Upper lobe of left lung (tissue), 6 donors: ENCODE measurements around the gene PTPRA. TPM values are rescaled to one million over a fixed set of nuclear protein-coding genes. Genes with fewer than 3 reads are reported as not detected.

Experiments
- ATAC-seq, 2 donors: fragments of 200-7000 bp; cut with Tn5 transposase; one replicate each; pipeline ENCODE4 v1.9.1; 2022; ENCODE audit warnings: mild to moderate bottlenecking in 2 of 2, moderate library complexity in 2 of 2; ENCODE audit not compliant: low FRiP score in 2 of 2
- DNase-seq, 2 donors: peaks; one replicate each; pipeline ENCODE4 v3.0.0-alpha.2; 2019 to 2020
- H3K27ac ChIP-seq, 4 donors: fragments of 200-600 bp; sonication (generic); one replicate each; pipeline ENCODE4 v1.5.1; 2016 to 2019
- H3K27me3 ChIP-seq, 4 donors: fragments of 200-600 bp; sonication (generic); one replicate each; pipeline ENCODE4 v1.5.1; 2017 to 2019
- H3K36me3 ChIP-seq, 4 donors: fragments of 200-600 bp; sonication (generic); one replicate each; pipeline ENCODE4 v1.5.1; 2016 to 2019
- H3K4me1 ChIP-seq, 4 donors: fragments of 200-600 bp; sonication (generic); one replicate each; pipeline ENCODE4 v1.5.1; 2018 to 2019
- H3K4me3 ChIP-seq, 4 donors: fragments of 200-600 bp; sonication (generic); one replicate each; pipeline ENCODE4 v1.5.1; 2017 to 2019; ENCODE audit warnings: mild to moderate bottlenecking in 2 of 4, moderate library complexity in 1 of 4
- H3K9me3 ChIP-seq, 4 donors: fragments of 200-600 bp; sonication (generic); one replicate each; pipeline ENCODE4 v1.5.1; 2018 to 2019
- CTCF ChIP-seq, 6 experiments: fragments of 450-650 bp in 4 of 6; fragments of 200-600 bp in 2 of 6; sonication (generic) in 2 of 6; IDR thresholded peaks; one replicate each; pipeline ENCODE4 v1.5.1; 2016 to 2019; ENCODE audit warnings: antibody characterized with exemption in 6 of 6
- EP300 ChIP-seq, 4 donors: sonication (generic); formaldehyde crosslinking; IDR thresholded peaks; one replicate each; pipeline ENCODE4 v1.5.1; 2017; ENCODE audit warnings: antibody characterized with exemption in 4 of 4, control low read depth in 2 of 4
- POLR2A ChIP-seq, 4 donors: fragments of 450-650 bp; IDR thresholded peaks; one replicate each; pipeline ENCODE4 v1.5.1; 2016 to 2017; ENCODE audit warnings: antibody characterized with exemption in 4 of 4, mild to moderate bottlenecking in 2 of 4
- POLR2AphosphoS5 ChIP-seq, 2 donors: sonication (generic); formaldehyde crosslinking; IDR thresholded peaks; one replicate each; pipeline ENCODE4 v1.5.1; 2017; ENCODE audit warnings: antibody characterized with exemption in 2 of 2
- WGBS, 2 donors: methylation state at CpG; one replicate each; pipeline ENCODE4 v1.1.5; 2017 to 2018; 5-methylcytosine and 5-hydroxymethylcytosine counted together
- total RNA-seq, 6 donors: library from RNA; depleted of rRNA in 4 of 6; stranded (reverse); fragments of >200 nt in 4 of 6; gene quantifications; one replicate each; pipeline versions ENCODE4 v1.1.0 to v1.2.1, GENCODE V29; 2016 to 2021
- donor health status: DM: no; HTN: no; CAD: no; lungs with moderate emphysema.
- donor health status: DM: no; HTN: yes; CAD: no; lungs with severe emphysema.

The PTPRA gene
- total RNA-seq, 6 donors from 2014 or later: 22.0 to 60.3 (median 51.1) TPM

GRCh38 chr20:2840967-2841531 is 32.2 kb upstream of the PTPRA start:
- peak; percentile 68 to 84 for ATAC-seq
- Histone ChIP-seq H3K4me1 (peaks cover 14 to 30% (median 19%) of the 10 kb centered on the region in 4 donors), H3K36me3 (peaks cover 0 to 11% (median 2%) of the 10 kb centered on the region in 4 donors), H3K9me3 (no peaks in the 10 kb centered on the region), H3K27ac (peak overlapping the region; percentile 88 to 95 (median 92)), H3K4me3 (peak overlapping the region; percentile 67 to 100 (median 94)), H3K27me3 (no peaks in the 10 kb centered on the region)
- peak; percentile 69 to 93 for DNase-seq
- TF ChIP-seq POLR2A (IDR thresholded peaks at IDR 0.05) (no peak), POLR2AphosphoS5 (IDR thresholded peaks at IDR 0.05) (peak in 1 of 2 donors; percentile 7), EP300 (IDR thresholded peaks at IDR 0.05) (no peak)
- 8 to 10% methylated on average over 23 to 28 of the region's 33 CpGs for WGBS, 2 donors

- Histone ChIP-seq H3K27ac (no peak overlapping the region), H3K27me3 (no peaks in the 10 kb centered on the region), H3K4me3 (no peak overlapping the region), H3K9me3 (no peaks in the 10 kb centered on the region), H3K36me3 (peaks cover 0 to 3% (median 0%) of the 10 kb centered on the region in 4 donors), H3K4me1 (peaks cover 6 to 13% (median 8%) of the 10 kb centered on the region in 4 donors)
- ATAC-seq (no peak), DNase-seq (no peak)
- TF ChIP-seq CTCF (IDR thresholded peaks at IDR 0.05): no peak
- no peak for TF ChIP-seq POLR2AphosphoS5 (IDR thresholded peaks at IDR 0.05)
- TF ChIP-seq EP300 (IDR thresholded peaks at IDR 0.05): no peak
- no peak for TF ChIP-seq POLR2A (IDR thresholded peaks at IDR 0.05)
- 67 to 69% methylated on average over 2 of the region's 2 CpGs for WGBS, 2 donors
Measured at GRCh38 chr20:2845607-2846006, 27.7 kb upstream of the PTPRA start.

GRCh38 chr20:2846698-2847097 is 26.6 kb upstream of the PTPRA start:
- no peak for DNase-seq
- ATAC-seq: no peak
- H3K9me3 ChIP-seq: no peaks in the 10 kb centered on the region
- no peak overlapping the region for H3K4me3 ChIP-seq
- H3K27ac ChIP-seq: no peak overlapping the region
- 68 to 71% methylated on average over 5 of the region's 5 CpGs for WGBS, 2 donors
- H3K27me3 ChIP-seq: no peaks in the 10 kb centered on the region
- peaks cover 0 to 3% (median 0%) of the 10 kb centered on the region in 4 donors for H3K36me3 ChIP-seq
- peaks cover under 1 to 7% (median 2%) of the 10 kb centered on the region in 4 donors for H3K4me1 ChIP-seq
- TF ChIP-seq CTCF (IDR thresholded peaks at IDR 0.05): no peak
- no peak for TF ChIP-seq EP300 (IDR thresholded peaks at IDR 0.05)
- TF ChIP-seq POLR2A (IDR thresholded peaks at IDR 0.05): no peak
- TF ChIP-seq POLR2AphosphoS5 (IDR thresholded peaks at IDR 0.05): no peak

GRCh38 chr20:2847802-2848201 is 25.5 kb upstream of the PTPRA start:
- 93 to 96% methylated on average over 4 of the region's 4 CpGs for WGBS, 2 donors
- peaks cover 0 to 8% (median 2%) of the 10 kb centered on the region in 4 donors for H3K4me1 ChIP-seq
- H3K4me3 ChIP-seq: no peak overlapping the region
- ATAC-seq: no peak
- H3K36me3 ChIP-seq: peaks cover 0 to 3% (median 0%) of the 10 kb centered on the region in 4 donors
- H3K9me3 ChIP-seq: no peaks in the 10 kb centered on the region
- no peaks in the 10 kb centered on the region for H3K27me3 ChIP-seq
- no peak overlapping the region for H3K27ac ChIP-seq
- DNase-seq: no peak
- TF ChIP-seq POLR2A (IDR thresholded peaks at IDR 0.05): no peak

GRCh38 chr20:2849529-2849928 is 23.8 kb upstream of the PTPRA start:
- Histone ChIP-seq H3K27ac (no peak overlapping the region), H3K4me1 (peaks cover 0 to 8% (median 2%) of the 10 kb centered on the region in 4 donors), H3K36me3 (no peaks in the 10 kb centered on the region), H3K27me3 (no peaks in the 10 kb centered on the region), H3K9me3 (no peaks in the 10 kb centered on the region), H3K4me3 (no peak overlapping the region)
- DNase-seq: no peak
- 89 to 93% methylated on average over 4 of the region's 4 CpGs for WGBS, 2 donors
- TF ChIP-seq POLR2A (IDR thresholded peaks at IDR 0.05): no peak
- no peak for TF ChIP-seq CTCF (IDR thresholded peaks at IDR 0.05)
- TF ChIP-seq EP300 (IDR thresholded peaks at IDR 0.05): no peak
- no peak for TF ChIP-seq POLR2AphosphoS5 (IDR thresholded peaks at IDR 0.05)
- no peak for ATAC-seq

GRCh38 chr20:2851086-2851485 is 22.2 kb upstream of the PTPRA start:
- Histone ChIP-seq H3K27ac (no peak overlapping the region), H3K9me3 (no peaks in the 10 kb centered on the region), H3K36me3 (no peaks in the 10 kb centered on the region), H3K4me3 (no peak overlapping the region), H3K27me3 (no peaks in the 10 kb centered on the region), H3K4me1 (peaks cover 0 to 8% (median 2%) of the 10 kb centered on the region in 4 donors)
- TF ChIP-seq EP300 (IDR thresholded peaks at IDR 0.05) (no peak), POLR2A (IDR thresholded peaks at IDR 0.05) (no peak), POLR2AphosphoS5 (IDR thresholded peaks at IDR 0.05) (no peak), CTCF (IDR thresholded peaks at IDR 0.05) (no peak)
- WGBS, 2 donors: 93 to 95% methylated on average over 10 of the region's 10 CpGs
- DNase-seq (no peak), ATAC-seq (peak in 1 of 2 donors; percentile 13)
